Central memory CD8-positive, alpha-beta T cell (primary cell): ENCODE measurements around the gene ST3GAL2.

Experiments
- ATAC-seq: fragments of 150-1000 bp; cut with Tn5 transposase; replicated peaks from 2 replicates; pipeline ENCODE4 v1.10.0; 2022; ENCODE audit warnings: mild to moderate bottlenecking, moderate FRiP score, moderate number of reproducible peaks; ENCODE audit not compliant: poor library complexity, severe bottlenecking; ENCODE audit errors: extremely low read depth
- DNase-seq, 2 donors: peaks; one replicate each; pipeline ENCODE4 v3.0.0; 2021; ENCODE audit warnings: low spot score in 2 of 2
- H3K27ac Mint-ChIP-seq: one replicate; pipeline ENCODE4 v1.8.0; 2022; ENCODE audit warnings: low read depth, mild to moderate bottlenecking, moderate library complexity, mixed read lengths
- H3K27me3 Mint-ChIP-seq: one replicate; pipeline ENCODE4 v1.8.0; 2022; ENCODE audit warnings: mixed read lengths
- H3K36me3 Mint-ChIP-seq: one replicate; pipeline ENCODE4 v1.8.0; 2022; ENCODE audit warnings: mild to moderate bottlenecking, moderate library complexity, mixed read lengths; ENCODE audit not compliant: insufficient read depth
- H3K4me1 Mint-ChIP-seq: one replicate; pipeline ENCODE4 v1.8.0; 2022; ENCODE audit warnings: mixed read lengths
- H3K4me3 Mint-ChIP-seq: one replicate; pipeline ENCODE4 v1.8.0; 2022; ENCODE audit warnings: mild to moderate bottlenecking, moderate library complexity, mixed read lengths
- H3K9me3 Mint-ChIP-seq: one replicate; pipeline ENCODE4 v1.8.0; 2022; ENCODE audit warnings: mixed read lengths

ST3GAL2 gene

DNA sequence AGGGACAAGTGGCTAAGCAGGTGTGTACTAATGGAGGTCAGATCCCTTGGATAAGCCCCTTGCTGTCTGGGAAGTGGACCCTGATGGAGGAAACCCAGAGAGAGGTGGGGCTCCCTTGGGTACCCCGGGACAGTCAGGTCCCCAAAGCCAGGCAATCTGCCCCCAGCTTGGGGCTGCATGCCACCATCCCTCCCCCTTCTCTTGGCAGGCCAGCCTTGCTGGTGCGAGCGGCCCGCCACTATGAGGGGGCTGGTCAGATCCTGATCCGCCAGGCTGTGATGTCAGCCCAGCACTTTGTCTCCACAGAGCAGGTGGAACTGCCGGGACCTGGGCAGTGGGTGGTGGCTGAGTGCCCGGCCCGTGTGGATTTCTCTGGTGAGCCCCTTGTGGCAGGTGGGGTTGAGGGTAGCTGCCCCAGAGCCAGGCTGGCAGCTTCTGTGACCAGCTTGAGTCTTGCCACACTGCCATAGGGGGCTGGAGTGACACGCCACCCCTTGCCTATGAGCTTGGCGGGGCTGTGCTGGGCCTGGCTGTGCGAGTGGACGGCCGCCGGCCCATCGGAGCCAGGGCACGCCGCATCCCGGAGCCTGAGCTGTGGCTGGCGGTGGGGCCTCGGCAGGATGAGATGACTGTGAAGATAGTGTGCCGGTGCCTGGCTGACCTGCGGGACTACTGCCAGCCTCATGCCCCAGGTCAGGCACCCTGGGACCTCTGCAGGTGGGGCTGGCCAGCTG, 35.6 kb upstream of the ST3GAL2 start:
- no peaks in the 10 kb centered on the region for H3K9me3 Mint-ChIP-seq
- H3K27ac Mint-ChIP-seq: no peak overlapping the region
- H3K27me3 Mint-ChIP-seq: no peaks in the 10 kb centered on the region
- H3K4me1 Mint-ChIP-seq: peaks cover 4% of the 10 kb centered on the region
- ATAC-seq (no peak), DNase-seq (no peak)
- peaks cover 3% of the 10 kb centered on the region for H3K36me3 Mint-ChIP-seq
- no peak overlapping the region for H3K4me3 Mint-ChIP-seq

DNA sequence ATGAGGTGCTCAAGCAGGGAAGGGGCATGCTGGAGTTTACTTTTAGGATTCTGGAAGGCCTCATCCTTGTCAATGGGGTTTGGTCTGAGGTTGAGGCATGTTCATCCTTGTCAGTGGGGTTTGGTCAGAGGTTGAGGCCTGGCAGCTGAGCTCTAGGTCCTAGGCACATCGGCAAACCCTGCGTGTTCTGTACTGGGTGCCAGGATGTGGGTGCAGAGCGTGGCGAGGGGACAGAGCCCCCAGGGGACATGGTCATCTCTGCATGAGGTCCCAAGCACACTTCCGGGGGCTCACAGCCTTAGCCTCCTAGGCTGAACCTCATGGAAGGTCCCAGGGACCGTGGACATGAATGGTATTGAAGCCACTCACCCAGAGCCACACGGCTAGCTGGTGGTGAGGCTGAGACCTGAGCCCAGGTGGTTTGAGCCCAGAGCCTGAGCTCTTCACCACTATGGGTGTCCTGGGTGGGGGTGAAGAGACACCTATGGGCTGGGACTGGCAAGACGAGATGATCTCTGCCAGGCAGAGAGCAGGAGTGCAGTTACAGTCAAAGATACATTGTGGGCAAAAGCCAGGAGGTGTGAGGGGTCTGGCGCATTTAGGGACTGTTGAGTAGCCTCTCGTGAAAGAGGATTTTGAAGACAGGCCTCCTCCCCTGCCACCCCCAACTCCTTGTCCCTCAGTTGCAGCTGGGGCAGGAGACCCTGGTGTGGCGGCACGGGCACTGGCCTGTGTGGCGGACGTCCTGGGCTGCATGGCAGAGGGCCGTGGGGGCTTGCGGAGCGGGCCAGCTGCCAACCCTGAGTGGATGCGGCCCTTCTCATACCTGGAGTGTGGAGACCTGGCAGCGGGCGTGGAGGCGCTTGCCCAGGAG, 34.8 kb upstream of the ST3GAL2 start:
- Mint-ChIP-seq H3K4me3 (no peak overlapping the region), H3K27me3 (no peaks in the 10 kb centered on the region), H3K27ac (no peak overlapping the region), H3K9me3 (no peaks in the 10 kb centered on the region), H3K4me1 (peaks cover 4% of the 10 kb centered on the region), H3K36me3 (peaks cover 3% of the 10 kb centered on the region)
- ATAC-seq: no peak
- no peak for DNase-seq

DNA sequence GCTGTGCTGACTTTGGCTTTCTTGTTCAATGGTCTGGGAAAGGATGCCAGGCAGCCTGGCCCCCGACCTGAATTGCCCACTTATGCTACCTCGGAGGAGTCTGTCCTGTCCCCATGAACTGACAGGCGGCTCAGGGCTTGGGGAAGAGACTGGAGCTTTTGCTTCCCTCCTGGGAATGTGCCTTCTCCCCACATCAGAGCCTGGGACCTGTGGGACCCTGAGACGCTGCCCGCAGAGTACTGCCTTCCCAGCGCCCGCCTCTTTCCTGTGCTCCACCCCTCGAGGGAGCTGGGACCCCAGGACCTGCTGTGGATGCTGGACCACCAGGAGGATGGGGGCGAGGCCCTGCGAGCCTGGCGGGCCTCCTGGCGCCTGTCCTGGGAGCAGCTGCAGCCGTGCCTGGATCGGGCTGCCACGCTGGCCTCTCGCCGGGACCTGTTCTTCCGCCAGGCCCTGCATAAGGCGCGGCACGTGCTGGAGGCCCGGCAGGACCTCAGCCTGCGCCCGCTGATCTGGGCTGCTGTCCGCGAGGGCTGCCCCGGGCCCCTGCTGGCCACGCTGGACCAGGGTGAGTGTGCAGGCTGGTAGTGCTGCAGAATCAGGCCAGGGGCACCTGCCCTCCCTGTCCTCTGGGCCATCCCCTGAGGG, 34.0 kb upstream of the ST3GAL2 start:
- H3K27ac Mint-ChIP-seq: no peak overlapping the region
- H3K27me3 Mint-ChIP-seq: no peaks in the 10 kb centered on the region
- no peak for ATAC-seq
- H3K36me3 Mint-ChIP-seq: peaks cover 3% of the 10 kb centered on the region
- H3K4me3 Mint-ChIP-seq: no peak overlapping the region
- peaks cover 4% of the 10 kb centered on the region for H3K4me1 Mint-ChIP-seq
- H3K9me3 Mint-ChIP-seq: no peaks in the 10 kb centered on the region
- no peak for DNase-seq

DNA sequence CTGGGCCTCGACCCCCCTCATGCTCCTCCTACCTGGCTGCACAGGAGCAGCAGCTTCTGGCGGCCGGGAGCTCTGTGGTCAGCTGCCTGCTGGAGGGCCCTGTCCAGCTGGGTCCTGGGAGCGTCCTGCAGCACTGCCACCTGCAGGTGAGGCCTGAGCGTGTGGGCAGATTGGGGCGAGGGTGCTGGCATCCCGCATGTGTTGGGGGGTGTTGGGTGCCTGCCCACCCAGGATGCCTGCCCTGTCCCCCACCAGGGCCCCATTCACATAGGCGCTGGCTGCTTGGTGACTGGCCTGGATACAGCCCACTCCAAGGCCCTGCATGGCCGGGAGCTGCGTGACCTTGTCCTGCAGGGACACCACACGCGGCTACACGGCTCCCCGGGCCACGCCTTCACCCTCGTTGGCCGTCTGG, 32.0 kb upstream of the ST3GAL2 start:
- ATAC-seq: no peak

DNA sequence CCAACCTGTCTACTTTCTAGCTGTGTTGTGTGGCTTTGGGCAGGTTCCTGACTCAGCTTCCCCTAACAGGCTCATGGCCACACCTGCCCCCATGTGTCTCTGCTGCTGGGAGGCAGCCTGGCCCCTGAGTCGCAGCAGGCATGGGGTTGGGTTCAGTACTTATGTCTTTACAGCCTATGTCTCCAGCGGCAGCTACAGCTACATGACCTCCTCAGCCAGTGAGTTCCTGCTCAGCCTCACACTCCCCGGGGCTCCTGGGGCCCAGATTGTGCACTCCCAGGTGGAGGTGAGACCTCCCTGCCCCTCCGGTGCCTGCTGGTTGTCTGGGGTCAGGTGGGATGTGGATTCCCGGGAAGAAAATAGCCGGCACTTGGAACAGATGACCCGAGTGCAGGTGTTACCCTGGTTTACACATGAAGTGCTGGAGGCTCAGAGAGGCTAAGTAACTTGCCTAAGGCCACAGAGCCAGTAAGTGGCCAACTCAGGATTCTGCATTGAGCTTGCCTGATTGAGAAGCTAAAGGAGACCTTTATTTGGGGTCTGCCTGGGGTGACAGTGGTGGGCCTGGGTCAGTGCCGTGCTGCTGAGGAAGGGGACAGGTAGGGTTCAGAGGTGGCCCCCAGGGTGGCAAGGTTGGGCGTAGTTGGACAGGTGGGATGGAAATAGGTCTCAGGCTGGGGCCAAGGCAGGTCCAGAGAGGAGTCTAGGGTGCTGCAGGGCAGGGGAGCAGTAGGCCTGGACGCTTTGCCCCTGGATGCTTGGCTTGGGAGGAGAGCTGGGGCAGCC, 31.4 kb upstream of the ST3GAL2 start:
- no peaks in the 10 kb centered on the region for H3K27me3 Mint-ChIP-seq
- H3K4me3 Mint-ChIP-seq: no peak overlapping the region
- H3K27ac Mint-ChIP-seq: no peak overlapping the region
- peaks cover 3% of the 10 kb centered on the region for H3K36me3 Mint-ChIP-seq
- DNase-seq: no peak
- no peak for ATAC-seq
- peaks cover 4% of the 10 kb centered on the region for H3K4me1 Mint-ChIP-seq
- H3K9me3 Mint-ChIP-seq: no peaks in the 10 kb centered on the region

More for the DNA sequence above, 32.0 kb upstream of the ST3GAL2 start:
- DNase-seq: no peak
- Mint-ChIP-seq H3K27me3 (no peaks in the 10 kb centered on the region), H3K9me3 (no peaks in the 10 kb centered on the region), H3K4me1 (peaks cover 4% of the 10 kb centered on the region), H3K4me3 (no peak overlapping the region), H3K27ac (no peak overlapping the region), H3K36me3 (peaks cover 3% of the 10 kb centered on the region)

DNA sequence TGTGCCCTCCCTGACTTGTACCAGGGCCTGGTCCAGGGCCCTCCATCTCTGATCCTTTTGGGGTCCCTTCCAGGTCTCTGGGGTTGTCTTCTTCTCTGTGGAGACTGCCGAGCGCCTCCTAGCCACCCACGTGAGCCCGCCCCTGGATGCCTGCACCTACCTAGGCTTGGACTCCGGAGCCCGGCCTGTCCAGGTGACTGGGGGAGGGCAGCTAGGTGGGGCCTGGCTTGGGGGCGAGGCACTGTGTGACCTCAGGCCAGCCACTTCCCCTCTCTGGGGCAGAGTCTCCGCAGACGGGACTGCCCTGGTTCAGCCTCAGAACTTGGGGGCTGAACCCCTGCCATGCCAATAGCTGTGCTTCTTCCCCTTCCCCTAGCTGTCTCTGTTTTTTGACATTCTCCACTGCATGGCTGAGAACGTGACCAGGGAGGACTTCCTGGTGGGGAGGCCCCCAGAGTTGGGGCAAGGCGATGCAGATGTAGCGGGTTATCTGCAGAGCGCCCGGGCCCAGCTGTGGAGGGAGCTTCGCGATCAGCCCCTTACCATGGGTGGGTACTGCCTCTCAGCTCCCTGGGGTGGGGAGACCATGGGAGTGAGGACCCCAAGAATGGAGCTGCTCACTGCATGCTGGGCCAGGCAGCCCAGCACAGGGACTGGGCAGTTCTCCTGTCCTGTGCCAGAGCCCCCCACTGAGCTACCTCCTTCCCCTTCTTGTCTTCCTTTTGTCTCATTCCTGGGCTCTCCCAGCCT, 30.1 kb upstream of the ST3GAL2 start:
- Mint-ChIP-seq H3K27ac (no peak overlapping the region), H3K9me3 (no peaks in the 10 kb centered on the region), H3K27me3 (no peaks in the 10 kb centered on the region), H3K4me3 (no peak overlapping the region), H3K36me3 (peaks cover 6% of the 10 kb centered on the region), H3K4me1 (peaks cover 4% of the 10 kb centered on the region)
- DNase-seq (no peak), ATAC-seq (no peak)

DNA sequence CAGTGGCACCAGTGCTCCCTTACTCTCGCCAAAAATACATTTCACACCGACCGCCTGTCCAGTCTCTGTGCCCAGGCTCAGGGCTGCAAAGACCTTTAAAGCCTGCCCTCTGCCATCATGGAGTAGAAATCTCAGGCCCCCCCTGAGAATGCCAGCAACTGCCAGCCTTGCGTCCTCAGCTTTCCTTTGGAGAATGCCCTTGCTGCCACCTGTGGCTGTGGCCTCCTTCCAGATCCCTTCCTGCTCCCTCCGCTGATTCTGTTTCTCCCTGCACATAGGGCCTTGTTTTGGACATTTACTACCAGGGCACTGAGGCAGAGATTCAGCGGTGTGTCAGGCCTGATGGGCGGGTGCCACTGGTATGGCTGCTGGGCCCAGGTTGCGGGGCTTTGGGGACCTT, 28.7 kb upstream of the ST3GAL2 start:
- H3K9me3 Mint-ChIP-seq: no peaks in the 10 kb centered on the region

DNA sequence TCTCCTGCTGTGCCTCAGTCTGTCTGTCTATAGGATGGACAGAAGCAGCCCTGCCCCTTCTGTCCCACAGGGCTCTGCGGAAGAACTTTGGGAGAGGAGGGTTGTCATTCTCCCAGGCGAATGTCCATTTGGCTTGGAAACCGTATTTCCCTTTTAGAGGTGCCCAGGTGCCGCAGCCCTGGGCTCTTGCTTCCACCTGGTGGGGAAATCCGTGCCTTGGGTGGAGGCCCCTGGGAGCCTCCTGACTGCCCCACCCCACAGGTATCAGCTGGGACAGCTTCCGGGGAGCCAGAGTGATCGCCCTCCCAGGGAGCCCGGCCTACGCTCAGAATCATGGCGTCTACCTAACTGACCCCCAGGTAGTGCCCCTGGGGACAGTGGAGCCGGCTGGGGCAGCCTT, 28.2 kb upstream of the ST3GAL2 start:
- Mint-ChIP-seq H3K27ac (no peak overlapping the region), H3K36me3 (peaks cover 10% of the 10 kb centered on the region), H3K4me1 (no peaks in the 10 kb centered on the region), H3K4me3 (no peak overlapping the region), H3K27me3 (no peaks in the 10 kb centered on the region), H3K9me3 (no peaks in the 10 kb centered on the region)
- no peak for DNase-seq
- no peak for ATAC-seq

More for the DNA sequence above, 28.7 kb upstream of the ST3GAL2 start:
- Mint-ChIP-seq H3K27me3 (no peaks in the 10 kb centered on the region), H3K4me3 (no peak overlapping the region), H3K36me3 (peaks cover 10% of the 10 kb centered on the region), H3K27ac (no peak overlapping the region), H3K4me1 (no peaks in the 10 kb centered on the region)
- ATAC-seq (no peak), DNase-seq (no peak)

DNA sequence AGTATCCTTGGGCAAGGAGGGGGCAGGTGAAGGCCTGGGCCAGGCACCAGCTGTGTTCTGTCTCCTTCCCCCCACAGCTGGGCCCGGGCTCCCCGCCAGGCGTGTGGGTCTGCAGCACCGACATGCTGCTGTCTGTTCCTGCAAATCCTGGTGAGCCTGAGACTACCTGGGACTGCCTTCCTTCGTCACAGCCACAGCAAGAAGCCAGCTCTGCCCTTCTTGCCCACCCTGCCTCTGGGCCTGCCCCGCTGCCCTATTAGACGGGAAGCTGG, 27.8 kb upstream of the ST3GAL2 start:
- ATAC-seq (no peak), DNase-seq (no peak)
- Mint-ChIP-seq H3K27ac (no peak overlapping the region), H3K27me3 (no peaks in the 10 kb centered on the region), H3K4me1 (no peaks in the 10 kb centered on the region), H3K9me3 (no peaks in the 10 kb centered on the region), H3K4me3 (no peak overlapping the region), H3K36me3 (peaks cover 10% of the 10 kb centered on the region)

DNA sequence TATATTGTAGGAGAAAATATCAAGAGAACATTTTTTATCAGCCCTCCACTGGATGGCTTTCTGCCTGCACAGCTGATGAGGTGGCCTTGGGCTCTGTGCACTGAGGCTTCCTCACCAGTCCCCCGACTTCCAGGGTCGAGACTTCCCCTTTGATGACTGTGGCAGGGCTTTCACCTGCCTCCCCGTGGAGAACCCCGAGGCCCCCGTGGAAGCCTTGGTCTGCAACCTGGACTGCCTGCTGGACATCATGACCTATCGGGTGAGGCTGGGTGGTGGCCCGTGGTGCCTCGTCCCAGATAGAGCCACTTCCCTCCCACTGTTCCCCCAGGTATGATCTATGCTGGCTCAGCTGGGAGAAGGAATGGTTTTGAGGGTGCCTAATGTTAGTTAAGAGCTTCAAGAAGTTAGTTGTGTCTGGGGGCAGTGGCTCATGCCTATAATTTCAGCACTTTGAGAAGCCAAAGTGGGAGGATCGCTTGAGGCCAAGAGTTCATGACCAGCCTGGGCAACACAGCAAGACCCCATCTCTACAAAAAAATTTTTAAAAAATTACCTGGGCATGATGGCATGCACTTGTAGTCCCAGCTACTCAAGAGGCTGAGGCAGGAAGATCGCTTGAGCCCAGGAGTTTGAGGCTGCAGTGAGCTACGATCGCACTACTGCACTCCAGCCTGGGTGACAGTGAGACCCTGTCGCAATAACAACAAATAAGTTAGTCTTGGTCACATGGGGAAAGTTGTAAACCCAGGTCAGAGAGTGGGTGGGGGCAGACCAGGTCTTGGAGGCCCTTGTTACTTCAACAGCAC, 27.3 kb upstream of the ST3GAL2 start:
- Mint-ChIP-seq H3K27ac (no peak overlapping the region), H3K36me3 (peaks cover 10% of the 10 kb centered on the region), H3K27me3 (no peaks in the 10 kb centered on the region), H3K9me3 (no peaks in the 10 kb centered on the region), H3K4me3 (no peak overlapping the region), H3K4me1 (no peaks in the 10 kb centered on the region)
- no peak for DNase-seq
- no peak for ATAC-seq

DNA sequence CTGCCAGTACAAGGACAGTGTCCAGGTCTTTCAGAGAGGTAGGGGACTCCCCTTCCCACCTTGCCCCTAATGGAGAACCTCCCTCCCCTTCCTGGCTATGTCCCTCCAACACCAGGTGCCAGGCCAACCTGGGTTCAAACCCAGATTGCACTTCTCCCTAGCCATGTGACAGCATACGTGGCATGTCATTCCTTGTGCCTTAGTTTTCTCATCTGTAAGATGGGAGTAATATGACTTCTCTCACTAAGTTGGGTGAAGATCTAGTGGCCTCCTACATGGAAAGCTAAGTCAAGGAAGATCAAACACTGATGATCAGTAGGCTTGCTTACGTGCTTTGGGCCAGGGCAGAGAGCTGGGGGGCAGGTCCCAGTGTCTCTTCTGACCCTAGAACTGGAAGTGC, 24.3 kb upstream of the ST3GAL2 start:
- Mint-ChIP-seq H3K4me3 (no peak overlapping the region), H3K4me1 (no peaks in the 10 kb centered on the region), H3K27ac (no peak overlapping the region), H3K27me3 (no peaks in the 10 kb centered on the region), H3K36me3 (peaks cover 10% of the 10 kb centered on the region), H3K9me3 (no peaks in the 10 kb centered on the region)
- DNase-seq (no peak), ATAC-seq (no peak)
